Gastroesophageal sphincter (tissue), 3 donors: Measurements from ENCODE around the gene PSMF1.

Experiments
- CTCF ChIP-seq, 4 experiments: fragments of 200-600 bp in 2 of 4; fragments of 450-650 bp in 2 of 4; sonication (generic) in 1 of 4; IDR thresholded peaks; one replicate each; pipeline ENCODE4 v1.5.1; 2017 to 2019; ENCODE audit warnings: antibody characterized with exemption in 4 of 4, mild to moderate bottlenecking in 2 of 4, moderate library complexity in 2 of 4
- EP300 ChIP-seq: sonication (generic); formaldehyde crosslinking; IDR thresholded peaks from one replicate; pipeline ENCODE4 v1.6.1; 2017; ENCODE audit warnings: antibody characterized with exemption, mild to moderate bottlenecking
- POLR2A ChIP-seq, 2 donors: fragments of 450-650 bp; IDR thresholded peaks; one replicate each; pipeline ENCODE4 v1.6.1; 2017; ENCODE audit warnings: antibody characterized with exemption in 2 of 2, mild to moderate bottlenecking in 2 of 2, moderate library complexity in 1 of 2

- TF ChIP-seq EP300 (no peak), POLR2A (IDR thresholded peaks at IDR 0.05) (no peak), CTCF (IDR thresholded peaks at IDR 0.05) (no peak)
Measured at GRCh38 chr20:1134355-1134754, 16.0 kb downstream of the PSMF1 start.
